Erythroblast (primary cell): ENCODE results near the gene FBXW12.

Experiments used
- GATA1 ChIP-seq: IDR thresholded peaks from 2 replicates; pipeline ENCODE4 v1.6.1; 2011; ENCODE audit warnings: low read depth, mild to moderate bottlenecking, control low read depth, low read length, moderate library complexity
- POLR2A ChIP-seq: IDR thresholded peaks from 2 replicates; pipeline ENCODE4 v1.6.1; 2011; ENCODE audit warnings: mild to moderate bottlenecking, low read length

DNA sequence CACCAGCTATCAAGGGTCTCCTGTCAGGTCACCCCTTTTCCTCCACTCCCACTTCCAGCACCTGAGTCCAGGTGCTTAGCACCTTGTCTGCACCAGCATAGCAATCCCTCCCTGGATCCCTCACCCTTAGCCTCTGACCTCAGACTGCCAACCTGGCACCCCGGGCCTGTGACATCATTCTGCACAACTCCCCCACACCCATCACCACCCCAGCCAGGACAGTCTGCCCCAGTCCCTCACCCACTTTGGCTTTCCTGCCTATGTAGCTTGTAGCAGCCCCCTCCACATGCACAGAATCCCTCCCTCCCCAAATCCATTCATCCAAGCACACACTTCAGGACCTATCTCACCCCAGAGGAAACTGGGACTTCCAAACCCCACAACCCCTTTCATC is 58.7 kb downstream of the FBXW12 start:
- TF ChIP-seq POLR2A (no peak), GATA1 (no peak)
